IPS-NIHi7 (cell line): Measurements from ENCODE around the gene JADE3.

Experiments used
- DNase-seq: peaks from one replicate; pipeline ENCODE4 v3.0.0; 2012; ENCODE audit warnings: mixed read lengths; ENCODE audit errors: extremely low spot score

Gene JADE3

DNA sequence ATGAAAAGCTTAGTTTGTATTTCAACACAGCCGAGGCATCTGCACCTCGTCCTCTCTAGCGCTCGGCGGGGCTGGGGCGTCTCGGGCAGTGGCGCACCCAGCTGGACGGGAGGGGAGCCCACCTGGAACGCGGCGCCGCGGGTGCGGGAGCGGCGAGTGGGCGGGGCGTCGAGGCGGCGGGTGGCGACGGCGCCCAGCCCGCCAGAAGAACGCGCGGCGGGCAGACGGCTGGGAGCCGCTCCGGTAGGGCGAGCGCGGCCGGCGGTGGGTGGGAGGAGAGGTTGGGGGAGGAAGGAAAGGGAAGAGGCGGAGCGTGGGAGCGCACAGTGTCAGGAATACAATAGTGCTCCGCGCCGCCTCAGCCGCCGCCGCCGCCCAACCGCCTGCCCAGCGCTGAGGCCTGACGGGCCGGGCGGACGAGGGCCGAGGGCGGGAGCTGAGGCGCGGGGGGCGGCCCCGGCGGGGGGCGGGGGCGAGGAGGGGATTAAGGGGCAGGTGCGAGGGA lies at the start of gene JADE3:
JADE3 (plus strand) TSS at position 324 of the 505 bp plus-strand sequence. CDS start 72,474 bp downstream, outside the sequence.
- peak; percentile 88 for DNase-seq

DNA sequence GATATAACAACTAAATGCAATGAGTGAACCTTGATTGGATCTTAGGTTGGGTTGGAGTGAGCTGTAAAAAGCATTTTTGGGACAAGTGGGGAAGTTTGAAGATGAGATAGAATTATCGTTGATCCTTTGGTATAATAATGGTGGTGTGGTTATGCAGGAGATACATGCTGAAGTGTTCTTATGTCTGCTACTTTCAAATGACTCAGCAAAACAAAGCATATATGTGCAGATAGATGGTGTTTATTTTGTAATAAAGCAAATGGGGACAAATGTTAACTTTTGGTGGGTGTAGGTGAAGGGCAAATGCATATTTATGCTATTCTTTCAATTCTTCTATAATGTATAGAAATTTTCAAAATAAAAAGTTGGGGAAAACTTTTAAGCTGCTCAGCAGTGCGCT lies 49.1 kb upstream of the JADE3 start:
- DNase-seq, result no peak

DNA sequence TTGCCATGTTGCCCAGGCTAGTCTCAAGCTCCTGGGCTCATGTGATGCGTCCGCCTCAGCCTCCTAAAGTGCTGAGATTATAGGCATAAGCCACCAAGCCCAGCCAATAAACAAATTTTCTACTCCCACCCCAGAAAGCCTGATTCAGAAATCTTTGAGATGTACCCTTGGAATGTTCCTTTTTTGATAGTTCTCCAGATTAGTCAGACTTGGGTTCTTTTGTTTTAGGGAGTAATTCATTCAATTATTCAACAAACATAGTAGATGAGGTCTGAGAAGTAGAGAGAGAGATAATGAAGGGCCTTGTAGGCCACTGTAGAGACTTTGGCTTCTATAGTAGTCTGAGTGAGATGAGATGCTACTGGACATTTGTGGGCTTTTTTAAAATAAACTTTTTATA lies 47.6 kb upstream of the JADE3 start:
- no peak for DNase-seq

DNA sequence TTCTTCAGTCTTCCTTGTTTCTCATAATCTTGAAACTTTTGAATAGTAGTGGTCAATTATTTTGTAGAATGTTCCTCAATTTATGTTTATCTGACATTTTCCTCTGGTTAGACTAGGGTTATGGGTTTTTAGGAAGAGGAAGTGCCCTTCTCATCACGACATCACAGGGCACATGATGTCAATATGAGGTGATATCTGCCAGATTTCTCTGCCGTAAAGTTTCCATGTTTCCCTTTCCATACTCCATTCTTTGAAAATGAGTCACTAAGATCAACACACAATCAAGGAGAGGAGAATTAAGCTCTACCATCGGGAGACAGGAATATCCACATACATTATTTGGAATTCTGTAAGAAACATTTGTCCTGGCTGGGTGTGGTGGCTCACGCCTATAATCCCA lies 46.9 kb upstream of the JADE3 start:
- no peak for DNase-seq

DNA sequence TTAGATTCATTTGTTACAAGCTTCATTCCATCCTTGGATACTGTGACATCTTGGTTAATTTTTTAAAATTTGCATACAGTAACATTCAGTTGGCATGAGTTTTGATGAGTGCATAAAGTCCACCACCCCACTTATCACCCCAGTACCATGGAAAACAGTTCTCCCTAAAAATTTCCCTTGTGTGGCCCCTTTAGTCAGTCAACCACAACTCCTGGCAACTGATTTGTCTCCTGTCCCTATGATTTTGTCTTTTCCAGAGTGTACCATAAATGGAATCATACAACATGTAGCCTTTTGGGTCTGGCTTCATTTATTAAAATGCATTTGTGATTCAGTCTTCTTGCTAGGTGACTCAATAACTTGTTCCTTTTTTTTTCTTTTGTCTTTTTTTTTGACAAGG lies 45.5 kb upstream of the JADE3 start:
- DNase-seq, result no peak

DNA sequence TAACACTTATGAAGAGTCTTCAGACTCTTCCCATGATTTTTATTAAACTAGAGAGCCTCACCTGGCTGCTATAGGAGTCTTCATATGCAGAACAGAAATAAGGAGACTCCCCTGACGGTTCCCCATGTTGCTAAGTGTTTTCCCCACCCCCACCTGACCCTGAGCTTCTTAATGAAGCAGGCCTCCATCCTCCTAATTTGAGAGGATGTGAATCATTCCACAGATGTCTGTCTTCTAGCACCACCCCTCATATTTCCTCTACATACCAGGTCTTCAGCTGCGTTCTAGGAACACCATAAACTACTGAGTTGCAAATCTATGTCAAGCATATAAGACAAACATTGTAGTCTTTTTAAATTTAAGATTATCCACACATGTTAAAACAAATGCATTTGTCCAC lies 38.5 kb upstream of the JADE3 start:
- no peak for DNase-seq

DNA sequence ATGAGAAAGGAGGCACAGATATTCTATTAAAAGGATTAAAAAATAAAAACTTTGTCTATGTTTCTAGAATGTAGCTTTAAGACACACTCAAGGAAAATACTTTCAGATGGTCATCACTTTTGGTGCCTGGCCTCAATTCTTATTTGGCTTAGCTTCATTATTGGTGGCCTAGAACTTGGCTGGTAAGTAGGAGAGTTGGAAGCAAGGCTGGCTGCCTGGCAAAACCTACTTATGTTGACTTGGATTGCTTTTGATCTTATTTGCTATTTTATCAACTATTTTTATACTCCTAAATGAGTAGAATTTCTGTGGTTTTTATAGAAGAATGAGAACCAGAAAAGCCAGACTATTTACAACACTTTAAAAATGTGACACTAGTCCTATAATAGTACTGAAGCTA lies 35.3 kb upstream of the JADE3 start:
- DNase-seq, result no peak

DNA sequence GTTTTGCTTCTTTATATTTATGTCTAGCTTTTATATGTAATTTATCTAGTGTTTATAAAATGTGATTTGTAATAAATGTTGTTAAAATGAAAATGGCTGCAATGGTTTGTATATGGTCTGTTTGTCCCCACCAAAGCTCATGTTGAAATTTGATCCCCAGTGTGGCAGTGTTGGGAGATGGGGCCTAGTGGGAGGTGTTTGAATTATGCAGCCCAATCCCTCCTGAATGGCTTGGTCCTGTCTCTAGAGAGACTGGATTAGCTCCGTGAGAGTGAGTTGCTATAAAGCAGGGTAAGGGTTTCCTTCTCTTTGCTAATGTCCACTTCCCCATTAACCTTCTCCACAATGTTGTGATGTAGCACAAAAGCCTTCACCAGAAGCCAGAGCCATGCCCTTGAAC lies 30.0 kb upstream of the JADE3 start:
- peak; percentile 31 for DNase-seq

- no peak for DNase-seq
Observed at GRCh38 chrX:46884799-46885198, 27.4 kb upstream of the JADE3 start.

DNA sequence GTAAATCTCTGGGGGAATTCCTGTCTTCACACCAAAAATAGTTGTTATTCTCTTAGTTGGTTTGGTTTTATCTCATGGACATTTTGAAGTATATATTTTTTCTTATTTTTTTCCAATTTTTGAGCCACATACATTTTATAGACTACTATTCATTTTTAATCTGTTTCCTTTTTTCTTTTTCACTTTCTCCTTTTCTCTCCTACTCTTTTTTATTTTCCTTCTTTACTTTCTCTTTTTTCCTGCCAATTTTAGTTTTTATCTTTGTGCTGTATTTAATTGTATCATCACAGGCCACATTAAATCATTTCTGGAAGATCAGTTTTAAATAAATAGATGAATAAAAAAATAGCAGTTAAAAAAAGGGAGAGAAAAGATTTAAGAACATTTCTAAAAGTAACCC lies 14.0 kb upstream of the JADE3 start:
- no peak for DNase-seq

DNA sequence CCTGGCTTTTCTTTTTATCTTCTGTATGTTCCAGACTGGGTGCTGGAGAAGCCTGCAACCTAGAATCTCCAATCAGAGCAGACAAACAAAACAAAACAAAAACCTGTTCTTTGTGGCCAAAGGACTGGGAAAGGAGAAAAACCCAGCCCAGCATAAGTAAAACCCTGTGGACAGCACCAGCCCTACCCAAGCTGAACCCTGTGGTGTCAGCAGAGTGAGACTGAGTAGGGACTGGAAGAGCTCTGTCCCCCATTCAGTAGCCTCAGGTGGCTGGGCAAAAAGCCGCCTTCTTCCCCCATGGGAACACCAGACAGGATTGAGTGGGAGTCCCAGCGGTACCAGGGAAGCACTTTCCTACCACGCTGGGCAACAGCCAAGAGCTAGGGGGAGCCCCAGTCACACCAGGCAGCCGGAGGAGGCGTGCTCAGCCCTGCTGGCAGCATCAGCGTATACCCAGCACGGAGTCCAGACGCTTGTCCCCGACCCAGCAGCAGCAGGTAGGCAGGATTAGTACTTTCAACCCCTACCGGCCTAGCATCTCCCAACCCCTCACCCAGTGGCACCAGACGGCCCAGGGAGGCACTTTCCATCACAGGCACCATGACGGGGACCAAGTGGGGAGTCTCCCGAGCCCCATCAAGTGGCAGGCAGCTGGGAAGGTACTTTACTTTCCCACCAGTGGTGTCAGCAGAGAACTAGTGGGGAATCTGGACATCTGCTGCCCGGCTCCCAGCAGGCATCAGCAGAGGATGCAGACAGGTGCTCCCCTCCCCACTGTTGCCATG lies 8.6 kb upstream of the JADE3 start:
- peak; percentile 92 for DNase-seq

GRCh38 chrX:46904626-46905025 lies 7.6 kb upstream of the JADE3 start:
- no peak for DNase-seq

DNA sequence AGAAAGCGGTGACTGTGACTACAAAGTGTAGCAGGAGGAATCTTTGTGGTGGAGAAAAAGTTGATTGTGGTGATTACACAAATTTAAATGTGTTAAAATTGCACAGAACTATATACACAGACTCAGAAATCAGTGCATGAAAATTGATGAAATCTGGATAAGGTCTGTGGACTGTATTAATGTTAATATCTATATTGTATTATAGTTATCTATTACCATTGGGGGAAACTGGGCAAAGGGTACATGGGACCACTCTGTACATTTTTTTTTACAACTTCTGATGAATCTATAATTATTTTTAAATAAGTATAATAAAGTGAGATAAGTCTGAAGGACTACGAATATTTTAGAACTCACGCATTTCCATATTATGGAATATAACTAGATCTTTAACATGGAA lies 1.8 kb upstream of the JADE3 start:
- DNase-seq, result no peak

DNA sequence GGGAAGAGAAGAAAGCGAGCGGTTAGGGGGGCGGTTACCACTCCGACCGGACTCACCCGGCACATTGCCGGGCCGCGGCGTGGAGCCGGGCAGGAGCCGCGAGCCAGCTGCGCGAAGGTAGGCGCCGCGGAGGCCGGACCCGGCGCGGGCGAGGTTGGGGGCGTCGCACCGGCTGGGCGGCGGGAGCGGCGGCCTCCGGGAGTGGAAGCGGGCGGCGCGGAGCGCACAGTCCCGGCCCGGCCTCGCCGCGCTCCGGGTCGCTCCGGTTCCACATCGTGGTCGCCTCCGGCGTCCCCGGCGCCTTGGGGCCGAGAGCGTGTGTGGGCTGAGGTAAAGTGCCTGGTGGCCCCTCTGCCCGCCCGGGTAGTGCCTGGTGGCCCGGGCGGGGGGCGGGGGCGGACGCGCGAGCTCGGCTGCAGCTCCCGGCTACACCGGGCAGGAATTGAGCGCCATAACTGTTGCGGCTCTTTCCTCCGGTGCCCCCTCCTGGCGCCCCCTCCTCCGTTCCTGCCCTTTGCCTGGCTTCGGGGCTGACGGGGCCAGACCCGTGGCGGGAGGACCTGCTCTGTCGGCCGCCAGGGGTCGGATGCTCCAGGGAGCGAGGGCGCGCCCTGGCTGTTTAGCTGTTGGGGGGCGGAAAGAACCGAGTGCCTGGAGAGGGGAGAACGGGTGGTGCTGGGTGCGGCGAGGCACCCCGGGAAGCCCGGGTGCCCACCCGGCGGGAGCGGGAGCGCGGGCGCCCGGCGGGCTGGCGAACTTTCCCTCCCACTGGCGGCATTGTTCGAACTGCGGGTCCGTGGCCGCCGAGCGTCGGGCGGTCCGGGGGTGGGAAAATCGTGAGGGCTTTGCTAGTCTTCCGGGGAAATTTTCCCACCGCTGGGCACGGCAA lies 626 bp downstream of the JADE3 start:
- DNase-seq, result peak; percentile 78

DNA sequence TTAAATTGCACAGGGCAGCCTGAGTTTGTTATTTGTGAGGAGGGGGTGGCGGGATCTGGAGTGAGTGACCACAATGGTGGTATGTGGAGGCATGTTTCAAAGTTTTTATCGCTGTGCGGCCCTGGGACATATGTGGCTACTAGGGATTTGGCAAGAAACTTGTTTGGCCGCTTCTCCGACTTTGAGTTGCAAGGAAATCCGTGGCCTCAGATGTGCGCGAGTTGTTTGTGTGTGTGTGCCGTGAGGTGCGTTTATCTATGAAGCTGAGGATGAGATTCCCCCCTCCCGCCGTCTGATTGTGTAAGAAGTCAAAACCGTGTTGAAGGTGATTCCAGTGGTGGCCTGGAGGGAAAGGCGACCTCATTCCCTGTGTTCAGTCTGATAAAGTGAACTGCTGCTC lies 1.4 kb downstream of the JADE3 start:
- no peak for DNase-seq

GRCh38 chrX:46916273-46916672 lies 4.1 kb downstream of the JADE3 start:
- no peak for DNase-seq

DNA sequence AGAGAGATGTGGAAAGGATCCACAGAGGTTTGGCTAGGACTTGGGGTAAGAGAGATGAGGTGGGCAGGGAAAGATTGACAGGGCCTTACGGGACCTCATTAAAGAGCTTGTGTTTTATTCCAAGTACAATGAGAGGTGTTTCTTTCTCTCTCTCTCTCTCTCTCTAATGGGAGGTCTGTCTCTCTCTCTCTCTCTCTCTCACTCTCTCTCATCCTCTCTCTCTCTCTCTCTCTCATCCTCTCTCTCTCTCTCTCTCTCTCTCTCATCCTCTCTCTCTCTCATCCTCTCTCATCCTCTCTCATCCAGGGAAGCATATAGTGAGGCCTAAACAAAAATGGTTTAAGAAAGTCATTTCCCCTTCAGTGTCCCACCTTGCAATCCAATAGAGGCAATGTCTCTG lies 5.4 kb downstream of the JADE3 start:
- no peak for DNase-seq

- no peak for DNase-seq
Observed at GRCh38 chrX:46918434-46918833, 6.2 kb downstream of the JADE3 start.

DNA sequence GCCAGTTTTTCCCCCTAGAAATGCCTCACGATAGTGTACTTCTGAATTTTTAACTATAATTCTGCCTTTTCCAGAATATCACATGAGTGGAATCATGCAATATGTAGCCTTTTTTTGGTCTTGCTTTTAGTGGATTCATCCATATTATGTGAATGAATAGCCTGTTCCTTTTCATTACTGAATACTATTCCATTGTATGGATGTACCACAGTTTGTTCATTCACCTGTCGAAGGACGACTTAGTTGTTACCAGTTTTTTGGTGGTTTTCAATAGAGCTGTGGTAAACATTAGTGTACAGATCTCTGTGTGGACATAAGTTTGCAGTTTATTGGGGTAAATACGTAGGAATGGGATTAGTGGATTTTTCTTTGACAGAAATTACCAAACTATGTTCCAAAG lies 8.0 kb downstream of the JADE3 start:
- DNase-seq, result no peak

DNA sequence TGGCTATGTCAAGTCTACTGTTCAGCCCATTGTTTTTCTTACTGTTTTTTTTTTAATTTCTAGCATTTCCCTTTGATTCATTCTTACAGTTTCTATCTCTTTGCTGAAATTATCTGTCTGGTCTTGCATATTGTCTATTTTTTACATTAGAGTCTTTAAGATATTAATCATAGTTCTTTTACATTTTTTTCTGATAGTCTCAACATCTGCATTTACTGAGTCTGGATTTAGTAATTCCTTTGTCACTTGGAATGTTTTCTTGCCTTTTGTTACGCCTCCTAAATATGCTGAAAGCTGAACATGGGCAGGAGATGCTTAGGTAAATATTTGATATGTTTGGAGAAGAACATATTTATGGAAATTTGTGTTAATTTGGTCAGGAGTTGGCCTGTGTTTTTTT lies 10.4 kb downstream of the JADE3 start:
- DNase-seq, result no peak

DNA sequence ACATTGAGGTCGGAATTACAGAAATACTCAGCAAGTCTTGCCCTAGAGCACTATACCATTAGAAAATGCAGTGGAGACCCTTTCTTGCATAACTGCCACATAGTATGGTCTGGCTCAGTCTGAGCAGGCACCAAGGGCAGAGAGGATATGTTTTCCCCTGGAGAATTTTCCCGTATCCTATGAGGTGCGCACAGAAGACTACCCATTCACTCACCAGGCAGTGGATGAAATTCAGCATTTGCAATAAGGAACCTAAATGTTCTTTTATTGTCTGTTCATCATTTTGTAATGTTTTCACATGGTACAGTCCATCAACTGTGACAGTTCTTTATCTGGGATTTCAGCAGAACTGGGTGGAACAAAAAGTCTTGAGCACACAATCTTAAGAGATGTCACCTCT lies 15.5 kb downstream of the JADE3 start:
- DNase-seq, result no peak

GRCh38 chrX:46929439-46930261 lies 17.4 kb downstream of the JADE3 start:
- DNase-seq, result no peak
